Keratinocyte (primary cell): ENCODE measurements around the gene SPINT3.

Experiments used
- EZH2 ChIP-seq: IDR thresholded peaks from one replicate; pipeline ENCODE4 v1.6.1; 2012; ENCODE audit warnings: inconsistent platforms, mild to moderate bottlenecking, low read length, moderate library complexity
- TF ChIP-seq, protein P1 (sequence below), 3 experiments: IDR thresholded peaks in 1 of 3; conservative IDR thresholded peaks in 1 of 3; optimal IDR thresholded peaks in 1 of 3; 2 replicates in 2 of 3; 3 replicates in 1 of 3; pipeline versions ENCODE3 to v1.5.1; 2011; ENCODE audit warnings: low read length in 3 of 3, mild to moderate bottlenecking in 3 of 3, moderate library complexity in 2 of 3, control low read depth in 1 of 3, inconsistent platforms in 1 of 3; ENCODE audit not compliant: insufficient read depth in 2 of 3; ENCODE audit errors: extremely low read depth in 1 of 3

DNA sequence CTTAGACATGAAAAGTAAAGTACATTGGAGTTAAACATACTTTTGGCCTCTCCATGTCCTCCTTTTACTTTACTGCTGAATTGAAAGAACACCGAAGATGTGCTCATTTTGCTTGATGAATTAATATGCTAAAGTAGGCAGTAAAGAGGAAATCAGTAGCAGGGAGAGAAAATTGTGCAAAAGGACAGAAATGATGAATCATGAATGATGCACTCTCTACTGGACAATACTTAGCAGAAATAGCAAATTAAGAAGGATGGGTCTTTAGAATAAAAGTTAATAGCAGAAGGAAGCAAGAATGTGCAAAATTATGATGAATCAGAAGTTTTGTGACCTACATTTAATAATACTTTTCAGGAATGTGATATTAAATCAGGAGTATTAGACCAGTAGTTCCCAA lies 8.4 kb upstream of the SPINT3 start:
- TF ChIP-seq, protein P1, sequence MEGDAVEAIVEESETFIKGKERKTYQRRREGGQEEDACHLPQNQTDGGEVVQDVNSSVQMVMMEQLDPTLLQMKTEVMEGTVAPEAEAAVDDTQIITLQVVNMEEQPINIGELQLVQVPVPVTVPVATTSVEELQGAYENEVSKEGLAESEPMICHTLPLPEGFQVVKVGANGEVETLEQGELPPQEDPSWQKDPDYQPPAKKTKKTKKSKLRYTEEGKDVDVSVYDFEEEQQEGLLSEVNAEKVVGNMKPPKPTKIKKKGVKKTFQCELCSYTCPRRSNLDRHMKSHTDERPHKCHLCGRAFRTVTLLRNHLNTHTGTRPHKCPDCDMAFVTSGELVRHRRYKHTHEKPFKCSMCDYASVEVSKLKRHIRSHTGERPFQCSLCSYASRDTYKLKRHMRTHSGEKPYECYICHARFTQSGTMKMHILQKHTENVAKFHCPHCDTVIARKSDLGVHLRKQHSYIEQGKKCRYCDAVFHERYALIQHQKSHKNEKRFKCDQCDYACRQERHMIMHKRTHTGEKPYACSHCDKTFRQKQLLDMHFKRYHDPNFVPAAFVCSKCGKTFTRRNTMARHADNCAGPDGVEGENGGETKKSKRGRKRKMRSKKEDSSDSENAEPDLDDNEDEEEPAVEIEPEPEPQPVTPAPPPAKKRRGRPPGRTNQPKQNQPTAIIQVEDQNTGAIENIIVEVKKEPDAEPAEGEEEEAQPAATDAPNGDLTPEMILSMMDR (optimal IDR thresholded peaks at IDR 0.05 in 1 of 3, IDR thresholded peaks at IDR 0.05 in 1 of 3, conservative IDR thresholded peaks at IDR 0.05 in 1 of 3; ENCODE audit: extremely low read depth in 1 of 3, insufficient read depth in 2 of 3, low read length in 3 of 3) = no peak
- TF ChIP-seq EZH2 = no peak
